Measurements from ENCODE around the gene RBM15. TPM values are rescaled to one million over a fixed set of nuclear protein-coding genes. Genes with fewer than 3 reads are reported as not detected.

Gene RBM15
- total and polyA plus RNA-seq, 2 experiments from 2014 or later: 20.8 to 84.0 TPM

- TF ChIP-seq CREB1 (CRISPR knock-in tag; IDR thresholded peaks at IDR 0.05; ENCODE audit: low read depth) (no peak), REST (IDR thresholded peaks at IDR 0.05; ENCODE audit: unreplicated experiment) (no peak), EZH2phosphoT487 (IDR thresholded peaks at IDR 0.05; ENCODE audit: unreplicated experiment) (no peak), POLR2AphosphoS5 (IDR thresholded peaks at IDR 0.05; ENCODE audit: low read depth) (no peak), ZNF331 (CRISPR knock-in tag; IDR thresholded peaks at IDR 0.05; ENCODE audit: low read depth) (no peak), ETS1 (IDR thresholded peaks at IDR 0.05) (no peak)
These were observed 8.2 kb downstream of the RBM15 start (continued) for GRCh38 chr1:110347182-110347893.

- Mint-ChIP-seq H3K4me1 (peaks cover 54% of the 10 kb centered on the region), H3K27me3 (ENCODE audit: insufficient read depth, low read depth, poor library complexity) (no peaks in the 10 kb centered on the region), H3K36me3 (ENCODE audit: low read depth) (peaks cover 39% of the 10 kb centered on the region), H3K4me3 (no peak overlapping the region; the same call in 2 of the 3 replicates), H3K27ac (no peak overlapping the region; the same call in 1 of the 2 replicates), H3K9me3 (no peaks in the 10 kb centered on the region)
- Histone ChIP-seq H3K79me2 (replicated peaks; ENCODE audit: insufficient read depth) (peaks cover 100% of the 10 kb centered on the region), H3F3A (replicated peaks; ENCODE audit: low read depth) (no peaks in the 10 kb centered on the region), H3K4me3 (no peak overlapping the region; the same call in 1 of the 2 replicates), H3K4me2 (no peak overlapping the region), H3K4me1 (ENCODE audit: insufficient read depth) (peaks cover 47% of the 10 kb centered on the region), H3K9me2 (ENCODE audit: insufficient read depth) (no peaks in the 10 kb centered on the region), H2AFZ (no peak overlapping the region), H4K20me1 (replicated peaks; ENCODE audit: insufficient read depth) (peaks cover 91% of the 10 kb centered on the region), H3K27ac (ENCODE audit: low read depth) (no peak overlapping the region), H3K27me3 (ENCODE audit: insufficient read depth) (no peaks in the 10 kb centered on the region), H3K36me3 (ENCODE audit: insufficient read depth) (peaks cover 4% of the 10 kb centered on the region; the same call in 1 of the 2 replicates)
- DNase-seq (ENCODE audit: low spot score) (no peak), ATAC-seq (no peak)
- TF ChIP-seq POLR2AphosphoS5 (IDR thresholded peaks at IDR 0.05; ENCODE audit: low read depth): no peak
- TF ChIP-seq ZNF331 (CRISPR knock-in tag; IDR thresholded peaks at IDR 0.05; ENCODE audit: low read depth): no peak
- TF ChIP-seq REST (IDR thresholded peaks at IDR 0.05; ENCODE audit: unreplicated experiment): no peak
- no peak for TF ChIP-seq EZH2 (IDR thresholded peaks at IDR 0.05; ENCODE audit: low read depth, unreplicated experiment)
- TF ChIP-seq ZNF462 (CRISPR knock-in tag; IDR thresholded peaks at IDR 0.05): no peak
- no peak for TF ChIP-seq JUNB (IDR thresholded peaks at IDR 0.05; ENCODE audit: unreplicated experiment)
These were observed 8.9 kb downstream of the RBM15 start for GRCh38 chr1:110348050-110348449.
